IPS-20b (cell line): ENCODE results near the gene BABAM2.
"Not testable (repeated sequence)": the region's sequence is repeated elsewhere in the genome, so short reads cannot be mapped to it uniquely, and the experiment has no call there.

ENCODE experiments used
- H3K27ac ChIP-seq: one replicate; pipeline ENCODE4 v1.5.1; 2013; ENCODE audit warnings: low read length
- H3K27me3 ChIP-seq: 2 replicates; pipeline ENCODE4 v1.6.1; 2013; ENCODE audit warnings: mild to moderate bottlenecking, low read length, inconsistent platforms; ENCODE audit not compliant: insufficient read depth
- H3K36me3 ChIP-seq: 2 replicates; pipeline ENCODE4 v1.6.1; 2013; ENCODE audit warnings: low read depth, mild to moderate bottlenecking, inconsistent platforms, low read length, moderate library complexity; ENCODE audit not compliant: insufficient read depth
- H3K4me1 ChIP-seq: 2 replicates; pipeline ENCODE4 v1.6.1; 2013; ENCODE audit warnings: mild to moderate bottlenecking, control low read depth, inconsistent platforms, low read length, moderate library complexity; ENCODE audit not compliant: insufficient read depth
- H3K4me3 ChIP-seq: 2 replicates; pipeline ENCODE4 v1.5.1; 2013; ENCODE audit warnings: mild to moderate bottlenecking, low read length, inconsistent platforms
- H3K9ac ChIP-seq: 2 replicates; pipeline ENCODE4 v1.6.1; 2013; ENCODE audit warnings: low read depth, mild to moderate bottlenecking, inconsistent platforms, low read length, moderate library complexity
- H3K9me3 ChIP-seq: 2 replicates; pipeline ENCODE4 v1.6.1; 2013; ENCODE audit warnings: mild to moderate bottlenecking, low read depth, low read length, inconsistent platforms; ENCODE audit not compliant: insufficient read depth

Gene BABAM2

GRCh38 chr2:28018474-28018873 is 127.9 kb downstream of the BABAM2 start:
- H3K36me3 ChIP-seq, H3K9ac ChIP-seq, H3K27me3 ChIP-seq, H3K9me3 ChIP-seq, H3K27ac ChIP-seq, H3K4me3 ChIP-seq, H3K4me1 ChIP-seq: not testable (repeated sequence)

DNA sequence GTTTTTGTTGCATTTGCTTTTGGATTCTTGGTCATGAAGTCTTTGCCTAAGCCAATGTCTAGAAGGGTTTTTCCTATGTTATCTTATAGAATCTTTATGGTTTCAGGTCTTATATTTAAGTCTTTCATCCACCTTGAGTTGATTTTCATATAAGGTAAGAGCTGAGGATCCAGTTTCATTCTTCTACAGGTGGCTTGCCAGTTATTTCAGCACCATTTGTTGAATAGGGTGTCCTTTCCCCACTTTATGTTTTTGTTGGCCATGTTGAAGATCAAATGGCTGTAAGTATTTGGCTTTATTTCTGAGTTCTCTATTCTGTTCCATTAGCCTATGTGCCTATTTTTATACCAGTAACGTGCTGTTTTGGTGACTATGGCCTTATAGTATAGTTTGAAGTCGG is 129.0 kb downstream of the BABAM2 start:
- H3K4me3 ChIP-seq, H3K9me3 ChIP-seq, H3K27ac ChIP-seq, H3K4me1 ChIP-seq, H3K36me3 ChIP-seq, H3K9ac ChIP-seq, H3K27me3 ChIP-seq: not testable (repeated sequence)

GRCh38 chr2:28021898-28022297 is 131.4 kb downstream of the BABAM2 start:
- Histone ChIP-seq H3K27ac (no peak overlapping the region), H3K9ac (no peak overlapping the region), H3K36me3 (no peaks in the 10 kb centered on the region), H3K4me1 (no peaks in the 10 kb centered on the region), H3K9me3 (no peaks in the 10 kb centered on the region), H3K4me3 (no peak overlapping the region), H3K27me3 (no peaks in the 10 kb centered on the region)

- no peaks in the 10 kb centered on the region for H3K36me3 ChIP-seq
- H3K9ac ChIP-seq = no peak overlapping the region
- no peak overlapping the region for H3K27ac ChIP-seq
- no peaks in the 10 kb centered on the region for H3K27me3 ChIP-seq
- no peaks in the 10 kb centered on the region for H3K9me3 ChIP-seq
- peaks cover 6% of the 10 kb centered on the region; the same call in 1 of the 2 replicates for H3K4me1 ChIP-seq
- H3K4me3 ChIP-seq = no peak overlapping the region
Measured at GRCh38 chr2:28025123-28025522, 134.6 kb downstream of the BABAM2 start.

DNA sequence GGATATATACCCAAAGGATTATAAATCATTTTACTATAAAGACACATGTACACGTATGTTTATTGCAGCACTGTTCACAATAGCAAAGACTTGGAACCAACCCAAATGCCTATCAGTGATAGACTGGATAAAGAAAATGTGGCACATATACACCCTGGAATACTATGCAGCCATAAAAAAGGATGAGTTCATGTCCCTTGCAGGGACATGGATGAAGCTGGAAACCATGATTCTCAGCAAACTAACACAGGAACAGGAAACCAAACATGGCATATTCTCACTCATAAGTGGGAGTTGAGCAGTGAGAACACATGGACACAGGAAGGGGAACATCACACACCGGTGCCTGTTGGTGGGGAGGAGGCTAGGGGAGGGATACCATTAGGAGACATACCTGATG is 135.7 kb downstream of the BABAM2 start:
- not testable (repeated sequence) for H3K9me3 ChIP-seq, H3K27ac ChIP-seq, H3K4me3 ChIP-seq, H3K36me3 ChIP-seq, H3K4me1 ChIP-seq, H3K27me3 ChIP-seq, H3K9ac ChIP-seq

GRCh38 chr2:28028025-28028424 is 137.5 kb downstream of the BABAM2 start:
- H3K27me3 ChIP-seq = no peaks in the 10 kb centered on the region
- H3K9ac ChIP-seq = no peak overlapping the region
- no peaks in the 10 kb centered on the region for H3K9me3 ChIP-seq
- no peak overlapping the region for H3K27ac ChIP-seq
- no peak overlapping the region for H3K4me3 ChIP-seq
- H3K36me3 ChIP-seq = no peaks in the 10 kb centered on the region
- peaks cover 6% of the 10 kb centered on the region; the same call in 1 of the 2 replicates for H3K4me1 ChIP-seq

DNA sequence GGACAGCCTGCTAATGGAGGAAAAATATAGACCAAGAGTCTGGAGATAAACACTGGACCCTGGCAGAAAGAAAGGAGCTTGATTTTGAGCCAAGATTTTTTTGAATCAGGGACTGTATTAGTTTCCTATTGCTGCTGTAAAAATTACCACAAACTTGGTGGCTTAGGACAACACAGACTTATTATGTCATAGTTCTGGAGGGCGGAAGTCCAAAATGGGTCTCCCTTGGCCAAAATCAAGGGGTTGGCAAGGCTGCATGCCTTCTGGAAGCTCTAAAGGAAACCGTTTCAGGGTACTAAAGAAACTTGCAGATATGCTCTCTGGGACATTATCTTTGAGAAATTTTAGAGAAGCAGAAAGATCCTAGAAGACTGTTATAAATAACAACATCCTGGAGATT is 140.1 kb downstream of the BABAM2 start:
- Histone ChIP-seq H3K27ac (no peak overlapping the region), H3K9me3 (no peaks in the 10 kb centered on the region), H3K36me3 (no peaks in the 10 kb centered on the region), H3K4me1 (peaks cover 6% of the 10 kb centered on the region; the same call in 1 of the 2 replicates), H3K9ac (no peak overlapping the region), H3K4me3 (no peak overlapping the region), H3K27me3 (no peaks in the 10 kb centered on the region)

GRCh38 chr2:28032816-28033215 is 142.3 kb downstream of the BABAM2 start:
- H3K27ac ChIP-seq = no peak overlapping the region
- peaks cover 10% of the 10 kb centered on the region; the same call in 1 of the 2 replicates for H3K4me1 ChIP-seq
- no peaks in the 10 kb centered on the region for H3K9me3 ChIP-seq
- no peaks in the 10 kb centered on the region for H3K36me3 ChIP-seq
- no peak overlapping the region for H3K4me3 ChIP-seq
- no peak overlapping the region for H3K9ac ChIP-seq
- no peaks in the 10 kb centered on the region for H3K27me3 ChIP-seq

DNA sequence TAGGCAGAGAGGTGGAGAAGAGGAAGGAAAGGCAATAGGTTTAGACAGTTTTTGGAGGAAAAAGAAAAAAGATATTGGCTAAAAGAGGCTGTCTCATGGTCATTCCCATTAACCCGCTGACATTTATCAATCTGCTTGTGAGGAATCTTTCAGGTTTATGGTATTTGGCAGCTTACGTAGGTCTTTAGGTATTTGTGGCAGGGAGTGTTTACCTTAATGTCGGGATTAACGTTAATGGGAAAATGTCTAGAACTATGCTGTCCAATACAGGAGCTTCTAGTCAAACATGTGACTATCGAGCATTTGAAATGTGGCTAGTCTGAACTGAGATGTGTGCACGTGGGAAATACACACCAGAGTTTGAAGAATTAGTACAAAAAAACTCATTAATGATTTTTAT is 144.2 kb downstream of the BABAM2 start:
- no peaks in the 10 kb centered on the region for H3K36me3 ChIP-seq

GRCh38 chr2:28035163-28035690 is 144.7 kb downstream of the BABAM2 start:
- Histone ChIP-seq H3K4me1 (0 out of 2 replicates have a peak, but pooled peaks cover 7% of the 10 kb centered on the region), H3K9me3 (no peaks in the 10 kb centered on the region), H3K27ac (no peak overlapping the region), H3K36me3 (no peaks in the 10 kb centered on the region), H3K27me3 (no peaks in the 10 kb centered on the region), H3K4me3 (no peak overlapping the region), H3K9ac (no peak overlapping the region)

More for the DNA sequence above, 144.2 kb downstream of the BABAM2 start:
- Histone ChIP-seq H3K9me3 (no peaks in the 10 kb centered on the region), H3K9ac (no peak overlapping the region), H3K4me1 (0 out of 2 replicates have a peak, but pooled peaks cover 7% of the 10 kb centered on the region), H3K4me3 (no peak overlapping the region), H3K27ac (no peak overlapping the region), H3K27me3 (no peaks in the 10 kb centered on the region)

- Histone ChIP-seq H3K4me3 (no peak overlapping the region), H3K27ac (no peak overlapping the region), H3K4me1 (0 out of 2 replicates have a peak, but pooled peaks cover 7% of the 10 kb centered on the region), H3K36me3 (no peaks in the 10 kb centered on the region), H3K9me3 (no peaks in the 10 kb centered on the region), H3K27me3 (no peaks in the 10 kb centered on the region), H3K9ac (no peak overlapping the region)
Measured at GRCh38 chr2:28035816-28036215, 145.3 kb downstream of the BABAM2 start.

GRCh38 chr2:28036307-28036706 is 145.8 kb downstream of the BABAM2 start:
- H3K9ac ChIP-seq = no peak overlapping the region
- H3K36me3 ChIP-seq = no peaks in the 10 kb centered on the region
- no peak overlapping the region for H3K4me3 ChIP-seq
- H3K27me3 ChIP-seq = no peaks in the 10 kb centered on the region
- H3K27ac ChIP-seq = no peak overlapping the region
- 0 out of 2 replicates have a peak, but pooled peaks cover 7% of the 10 kb centered on the region for H3K4me1 ChIP-seq
- no peaks in the 10 kb centered on the region for H3K9me3 ChIP-seq
